Raji (cell line): ENCODE data around the gene NCK2.

ENCODE experiments used
- POLR2A ChIP-seq: IDR thresholded peaks from 2 replicates; pipeline ENCODE4 v1.6.1; 2011; ENCODE audit warnings: low read depth, low read length, control low read depth; ENCODE audit not compliant: insufficient read depth

NCK2 gene

GRCh38 chr2:105866216-105867185 lies 121.8 kb downstream of the NCK2 start:
- TF ChIP-seq POLR2A: no peak

GRCh38 chr2:105867587-105867986 lies 122.9 kb downstream of the NCK2 start:
- TF ChIP-seq POLR2A: no peak

GRCh38 chr2:105868060-105868459 lies 123.3 kb downstream of the NCK2 start:
- no peak for TF ChIP-seq POLR2A

GRCh38 chr2:105869341-105869740 lies 124.6 kb downstream of the NCK2 start:
- TF ChIP-seq POLR2A: no peak

- no peak for TF ChIP-seq POLR2A
Measured at GRCh38 chr2:105870062-105870461, 125.3 kb downstream of the NCK2 start.

- no peak for TF ChIP-seq POLR2A
Measured at GRCh38 chr2:105870858-105871257, 126.1 kb downstream of the NCK2 start.

GRCh38 chr2:105872142-105872728 lies 127.5 kb downstream of the NCK2 start:
- no peak for TF ChIP-seq POLR2A

- no peak for TF ChIP-seq POLR2A
Measured at GRCh38 chr2:105872830-105873229, 128.1 kb downstream of the NCK2 start.

GRCh38 chr2:105873281-105873680 lies 128.6 kb downstream of the NCK2 start:
- no peak for TF ChIP-seq POLR2A

- TF ChIP-seq POLR2A: no peak
Measured at GRCh38 chr2:105873721-105874120, 129.0 kb downstream of the NCK2 start.

- no peak for TF ChIP-seq POLR2A
Measured at GRCh38 chr2:105874466-105874865, 129.8 kb downstream of the NCK2 start.

GRCh38 chr2:105875241-105875640 lies 130.5 kb downstream of the NCK2 start:
- TF ChIP-seq POLR2A: no peak

- TF ChIP-seq POLR2A: no peak
Measured at GRCh38 chr2:105876191-105876590, 131.5 kb downstream of the NCK2 start.

- no peak for TF ChIP-seq POLR2A
Measured at GRCh38 chr2:105877945-105878344, 133.2 kb downstream of the NCK2 start.

- TF ChIP-seq POLR2A: no peak
Measured at GRCh38 chr2:105879106-105879802, 134.5 kb downstream of the NCK2 start.

- TF ChIP-seq POLR2A: no peak
Measured at GRCh38 chr2:105879803-105880300, 135.1 kb downstream of the NCK2 start.

GRCh38 chr2:105880637-105881036 lies 135.9 kb downstream of the NCK2 start:
- no peak for TF ChIP-seq POLR2A
